HCT116 (cell line): ENCODE measurements around the gene C7orf33.

Experiments
- CBX3 ChIP-seq: IDR thresholded peaks from 2 replicates; pipeline ENCODE4 v1.6.1; 2012; ENCODE audit warnings: low read depth
- EGR1 ChIP-seq: IDR thresholded peaks from 2 replicates; pipeline ENCODE4 v1.6.1; 2012; ENCODE audit warnings: low read depth
- JUND ChIP-seq: IDR thresholded peaks from 2 replicates; pipeline ENCODE4 v1.6.1; 2012
- POLR2A ChIP-seq: IDR thresholded peaks from 2 replicates; pipeline ENCODE4 v1.7.0; 2011; ENCODE audit warnings: borderline replicate concordance; ENCODE audit not compliant: insufficient read depth, insufficient read length; ENCODE audit errors: extremely low read depth
- RAD21 ChIP-seq: IDR thresholded peaks from 2 replicates; pipeline ENCODE4 v1.6.1; 2012; ENCODE audit warnings: low read depth, mild to moderate bottlenecking
- YY1 ChIP-seq: IDR thresholded peaks from 2 replicates; pipeline ENCODE4 v1.6.1; 2011; ENCODE audit warnings: low read length, low read depth, moderate library complexity, mild to moderate bottlenecking; ENCODE audit not compliant: insufficient replicate concordance; ENCODE audit errors: extremely low read depth
- ZFX ChIP-seq: fragments of 450-650 bp; IDR thresholded peaks from 2 replicates; pipeline ENCODE4 v1.6.1; 2017
- ZNF274 ChIP-seq: fragments of 200-500 bp; sonication (Bioruptor generic); IDR thresholded peaks from 2 replicates; pipeline ENCODE4 v1.6.1; 2014; ENCODE audit warnings: mild to moderate bottlenecking, low read depth, low read length, inconsistent platforms
- TF ChIP-seq, protein P1 (sequence below), 3 experiments: fragments of 200-600 bp in 1 of 3; sonication (generic) in 1 of 3; IDR thresholded peaks in 2 of 3; conservative IDR thresholded peaks in 1 of 3; 2 replicates each; pipeline ENCODE4 v1.5.1; 2012 to 2017; ENCODE audit warnings: low read depth in 2 of 3, low read length in 2 of 3, antibody characterized with exemption in 1 of 3, borderline replicate concordance in 1 of 3, control low read depth in 1 of 3, mild to moderate bottlenecking in 1 of 3, mixed read lengths in 1 of 3, mixed run types in 1 of 3, moderate library complexity in 1 of 3; ENCODE audit not compliant: insufficient read depth in 1 of 3

DNA sequence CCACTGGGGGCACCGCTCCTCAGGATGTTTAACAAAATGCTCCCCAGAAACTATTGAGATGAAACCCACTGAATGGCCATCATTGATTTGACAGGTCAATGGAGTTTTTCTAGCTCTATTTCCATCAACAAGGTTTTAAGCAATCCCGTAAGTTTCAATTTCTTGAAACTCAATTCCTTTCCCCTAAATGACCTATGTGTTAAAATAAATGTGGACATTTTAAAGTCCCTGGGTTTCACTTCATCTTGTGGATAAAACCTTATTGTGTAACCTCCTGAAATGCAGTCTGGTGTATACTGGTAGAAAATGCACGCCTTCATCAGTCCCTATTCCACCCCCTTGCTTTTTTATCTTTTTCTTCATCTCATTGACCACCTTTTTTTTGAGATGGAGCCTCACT is 8.9 kb upstream of the C7orf33 start:
- no peak for TF ChIP-seq ZFX
- TF ChIP-seq JUND, result no peak
- no peak for TF ChIP-seq EGR1
- TF ChIP-seq, protein P1, sequence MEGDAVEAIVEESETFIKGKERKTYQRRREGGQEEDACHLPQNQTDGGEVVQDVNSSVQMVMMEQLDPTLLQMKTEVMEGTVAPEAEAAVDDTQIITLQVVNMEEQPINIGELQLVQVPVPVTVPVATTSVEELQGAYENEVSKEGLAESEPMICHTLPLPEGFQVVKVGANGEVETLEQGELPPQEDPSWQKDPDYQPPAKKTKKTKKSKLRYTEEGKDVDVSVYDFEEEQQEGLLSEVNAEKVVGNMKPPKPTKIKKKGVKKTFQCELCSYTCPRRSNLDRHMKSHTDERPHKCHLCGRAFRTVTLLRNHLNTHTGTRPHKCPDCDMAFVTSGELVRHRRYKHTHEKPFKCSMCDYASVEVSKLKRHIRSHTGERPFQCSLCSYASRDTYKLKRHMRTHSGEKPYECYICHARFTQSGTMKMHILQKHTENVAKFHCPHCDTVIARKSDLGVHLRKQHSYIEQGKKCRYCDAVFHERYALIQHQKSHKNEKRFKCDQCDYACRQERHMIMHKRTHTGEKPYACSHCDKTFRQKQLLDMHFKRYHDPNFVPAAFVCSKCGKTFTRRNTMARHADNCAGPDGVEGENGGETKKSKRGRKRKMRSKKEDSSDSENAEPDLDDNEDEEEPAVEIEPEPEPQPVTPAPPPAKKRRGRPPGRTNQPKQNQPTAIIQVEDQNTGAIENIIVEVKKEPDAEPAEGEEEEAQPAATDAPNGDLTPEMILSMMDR (IDR thresholded peaks at IDR 0.05 in 2 of 3, conservative IDR thresholded peaks at IDR 0.05 in 1 of 3; ENCODE audit: borderline replicate concordance in 1 of 3, insufficient read depth in 1 of 3, low read depth in 2 of 3, low read length in 2 of 3), result peak in 1 of 3 experiments; percentile 20; a peak in 1 of 6 replicates
- no peak for TF ChIP-seq YY1
- no peak for TF ChIP-seq POLR2A
- no peak for TF ChIP-seq ZNF274
- no peak for TF ChIP-seq CBX3
- no peak for TF ChIP-seq RAD21
